HG02973 (cell line): Measurements from ENCODE around the gene ALPL.

ENCODE experiments used
- ATAC-seq: cut with Tn5 transposase; IDR thresholded peaks from one replicate; pipeline ENCODE4 v1.9.1; 2021; ENCODE audit warnings: moderate library complexity; ENCODE audit not compliant: unreplicated experiment

ALPL gene

GRCh38 chr1:21526441-21526840 lies 17.2 kb downstream of the ALPL start:
- no peak for ATAC-seq

GRCh38 chr1:21530368-21531016 lies 21.3 kb downstream of the ALPL start:
- ATAC-seq: no peak

- ATAC-seq: no peak
Observed at GRCh38 chr1:21531241-21531640, 22.0 kb downstream of the ALPL start.

GRCh38 chr1:21532496-21532895 lies 23.3 kb downstream of the ALPL start:
- no peak for ATAC-seq

- ATAC-seq: no peak
Observed at GRCh38 chr1:21532992-21533534, 23.8 kb downstream of the ALPL start.

GRCh38 chr1:21534146-21534545 lies 24.9 kb downstream of the ALPL start:
- ATAC-seq: no peak

GRCh38 chr1:21534674-21535378 lies 25.6 kb downstream of the ALPL start:
- ATAC-seq: no peak

GRCh38 chr1:21536218-21536617 lies 27.0 kb downstream of the ALPL start:
- ATAC-seq: no peak

- no peak for ATAC-seq
Observed at GRCh38 chr1:21537511-21537931, 28.3 kb downstream of the ALPL start.

- no peak for ATAC-seq
Observed at GRCh38 chr1:21537932-21538630, 28.9 kb downstream of the ALPL start.

GRCh38 chr1:21539933-21540332 lies 30.7 kb downstream of the ALPL start:
- ATAC-seq: no peak

GRCh38 chr1:21541329-21541728 lies 32.1 kb downstream of the ALPL start:
- no peak for ATAC-seq

- no peak for ATAC-seq
Observed at GRCh38 chr1:21541835-21542234, 32.6 kb downstream of the ALPL start.

GRCh38 chr1:21543598-21543997 lies 34.4 kb downstream of the ALPL start:
- no peak for ATAC-seq

- ATAC-seq: no peak
Observed at GRCh38 chr1:21544095-21544494, 34.9 kb downstream of the ALPL start.

GRCh38 chr1:21546122-21546825 lies 37.1 kb downstream of the ALPL start:
- no peak for ATAC-seq

- no peak for ATAC-seq
Observed at GRCh38 chr1:21547876-21548275, 38.7 kb downstream of the ALPL start.

GRCh38 chr1:21550097-21550496 lies 40.9 kb downstream of the ALPL start:
- ATAC-seq: no peak

- no peak for ATAC-seq
Observed at GRCh38 chr1:21550866-21551475, 41.7 kb downstream of the ALPL start.

GRCh38 chr1:21552715-21553114 lies 43.5 kb downstream of the ALPL start:
- no peak for ATAC-seq
